SK-N-SH (cell line): ENCODE results near the gene SECTM1. TPM values are rescaled to one million over a fixed set of nuclear protein-coding genes. Genes with fewer than 3 reads are reported as not detected.

Source experiments
- CTCF ChIA-PET: fragments of 300-600, 350-600 bp; formaldehyde crosslinking; extraction: SDS; loops from one replicate; lab custom pipeline; 2021; lab: Yijun Ruan, JAX
- POLR2A ChIA-PET: fragments of 350-600 bp; sonication (Branson Sonifier 250); formaldehyde crosslinking; extraction: SDS; loops from one replicate; lab custom pipeline; 2020; ENCODE audit warnings: antibody characterized with exemption, inconsistent platforms; lab: Yijun Ruan, JAX
- DNase-seq: peaks from one replicate; pipeline ENCODE4 v3.0.0; 2012
- H2AFZ ChIP-seq: fragments of 200-600 bp; sonication (generic); 2 replicates; pipeline ENCODE4 v1.8.1; 2016; ENCODE audit warnings: antibody characterized with exemption, mild to moderate bottlenecking, low read depth
- H3F3A ChIP-seq: fragments of 200-600 bp; sonication (generic); replicated peaks from 2 replicates; pipeline ENCODE3; 2016; ENCODE audit warnings: antibody characterized with exemption, mild to moderate bottlenecking; ENCODE audit not compliant: insufficient read depth
- H3K27ac ChIP-seq, 2 experiments: fragments of 200-500 bp in 1 of 2; fragments of 200-600 bp in 1 of 2; sonication (Bioruptor generic) in 1 of 2; sonication (generic), shearing (Covaris generic) in 1 of 2; 2 replicates each; pipeline versions ENCODE4 v1.5.1 to v1.6.1; 2014 to 2016; ENCODE audit warnings: low read depth in 2 of 2, inconsistent platforms in 1 of 2, low read length in 1 of 2, mild to moderate bottlenecking in 1 of 2, mixed read lengths in 1 of 2
- H3K27me3 ChIP-seq: fragments of 200-600 bp; sonication (generic), shearing (Covaris generic); 2 replicates; pipeline ENCODE4 v1.6.1; 2016; ENCODE audit warnings: mixed run types; ENCODE audit not compliant: insufficient read depth
- H3K36me3 ChIP-seq, 2 experiments: fragments of 200-500 bp in 1 of 2; fragments of 200-600 bp in 1 of 2; sonication (Bioruptor generic) in 1 of 2; sonication (generic) in 1 of 2; replicated peaks in 1 of 2; 2 replicates each; pipeline versions ENCODE3 to v1.5.1; 2014 to 2016; ENCODE audit warnings: low read length in 1 of 2, mild to moderate bottlenecking in 1 of 2; ENCODE audit not compliant: insufficient read depth in 2 of 2, control insufficient read depth in 1 of 2
- H3K4me1 ChIP-seq, 2 experiments: fragments of 200-500 bp in 1 of 2; fragments of 200-600 bp in 1 of 2; sonication (Bioruptor generic) in 1 of 2; sonication (generic), shearing (Covaris generic) in 1 of 2; 2 replicates each; pipeline versions ENCODE4 v1.5.1 to v1.6.1; 2014 to 2016; ENCODE audit warnings: low read depth in 1 of 2, low read length in 1 of 2, mixed run types in 1 of 2; ENCODE audit not compliant: insufficient read depth in 2 of 2, control insufficient read depth in 1 of 2
- H3K4me2 ChIP-seq: fragments of 200-600 bp; sonication (generic), shearing (Covaris generic); 2 replicates; pipeline ENCODE4 v1.6.1; 2017; ENCODE audit warnings: mixed run types
- H3K4me3 ChIP-seq, 2 experiments: fragments of 200-500 bp in 1 of 2; fragments of 200-600 bp in 1 of 2; sonication (Bioruptor generic) in 1 of 2; sonication (generic), shearing (Covaris generic) in 1 of 2; 2 replicates each; pipeline versions ENCODE4 v1.5.1 to v1.8.1; 2014 to 2016; ENCODE audit warnings: low read depth in 2 of 2, inconsistent platforms in 1 of 2, low read length in 1 of 2, mild to moderate bottlenecking in 1 of 2, mixed read lengths in 1 of 2, moderate library complexity in 1 of 2
- H3K79me2 ChIP-seq: fragments of 200-600 bp; sonication (generic); 2 replicates; pipeline ENCODE4 v1.8.1; 2017; ENCODE audit warnings: mild to moderate bottlenecking; ENCODE audit not compliant: insufficient read depth
- H3K9ac ChIP-seq: fragments of 200-600 bp; sonication (generic); 2 replicates; pipeline ENCODE4 v1.6.1; 2017; ENCODE audit warnings: mixed run types
- H3K9me2 ChIP-seq: fragments of 200-600 bp; sonication (generic); 2 replicates; pipeline ENCODE4 v1.6.1; 2017; ENCODE audit warnings: mixed run types
- H3K9me3 ChIP-seq: fragments of 200-600 bp; sonication (generic); 2 replicates; pipeline ENCODE4 v1.6.1; 2017; ENCODE audit warnings: mixed run types, mild to moderate bottlenecking, moderate library complexity
- H4K20me1 ChIP-seq: fragments of 200-600 bp; sonication (generic); 2 replicates; pipeline ENCODE4 v1.6.1; 2017; ENCODE audit warnings: mild to moderate bottlenecking, mixed run types; ENCODE audit not compliant: insufficient read depth
- CHD2 ChIP-seq: fragments of 150-350 bp; IDR thresholded peaks from 2 replicates; pipeline ENCODE4 v1.6.1; 2018; ENCODE audit warnings: low read length; ENCODE audit not compliant: partially characterized antibody
- FOXM1 ChIP-seq: IDR thresholded peaks from 2 replicates; pipeline ENCODE4 v1.4.0; 2012; ENCODE audit warnings: low read depth, mild to moderate bottlenecking
- IRF3 ChIP-seq: fragments of 150-350 bp; IDR thresholded peaks from 2 replicates; pipeline ENCODE4 v1.6.1; 2016; ENCODE audit warnings: mild to moderate bottlenecking, low read depth, low read length
- JUND ChIP-seq: IDR thresholded peaks from 2 replicates; pipeline ENCODE4 v1.4.0; 2012
- MAX ChIP-seq: IDR thresholded peaks from 2 replicates; pipeline ENCODE4 v1.4.0; 2012; ENCODE audit warnings: low read depth
- MEF2A ChIP-seq: IDR thresholded peaks from 2 replicates; pipeline ENCODE4 v1.4.0; 2012; ENCODE audit warnings: low read depth, borderline replicate concordance
- NFIC ChIP-seq: IDR thresholded peaks from 2 replicates; pipeline ENCODE4 v1.4.0; 2012; ENCODE audit warnings: borderline replicate concordance
- PBX3 ChIP-seq: IDR thresholded peaks from 2 replicates; pipeline ENCODE4; 2012
- RAD21 ChIP-seq: IDR thresholded peaks from 2 replicates; pipeline ENCODE4 v1.6.1; 2012; ENCODE audit warnings: mild to moderate bottlenecking, low read length
- REST ChIP-seq: IDR thresholded peaks from 2 replicates; pipeline ENCODE4 v1.6.1; 2012; ENCODE audit warnings: mild to moderate bottlenecking, low read depth, low read length, moderate library complexity
- SMC3 ChIP-seq: IDR thresholded peaks from 2 replicates; pipeline ENCODE4 v1.6.1; 2012; ENCODE audit warnings: low read depth, low read length, improper control_type of control experiment
- TCF12 ChIP-seq: IDR thresholded peaks from 2 replicates; pipeline ENCODE4 v1.4.0; 2012
- USF1 ChIP-seq: IDR thresholded peaks from 2 replicates; pipeline ENCODE4 v1.4.0; 2012; ENCODE audit warnings: low read depth, borderline replicate concordance
- USF2 ChIP-seq: fragments of 150-350 bp; IDR thresholded peaks from 2 replicates; pipeline ENCODE4 v1.6.1; 2017; ENCODE audit warnings: antibody characterized with exemption, low read length, low read depth, borderline replicate concordance
- ZBTB33 ChIP-seq: IDR thresholded peaks from 2 replicates; pipeline ENCODE4 v1.4.0; 2012; ENCODE audit warnings: low read depth, borderline replicate concordance
- WGBS: methylation state at CpG from one replicate; pipeline ENCODE4 v1.1.6; 2017; ENCODE audit warnings: low lambda C conversion rate; 5-methylcytosine and 5-hydroxymethylcytosine counted together
- polyA plus RNA-seq, 3 experiments: library from polyadenylated mRNA; depleted of rRNA; stranded (reverse); fragments of >200 nt; gene quantifications; 2 replicates each; pipeline ENCODE4 v1.2.3, GENCODE V29; 2012

Gene SECTM1
- polyA plus RNA-seq, 1 of the 3 experiments (the other 2 are of a cell fraction) = 3.8 TPM

- no peaks in the 10 kb centered on the region for H3K36me3 ChIP-seq
- peak; percentile 42 for DNase-seq
- TF ChIP-seq PBX3 (no peak), TCF12 (no peak), NFIC (no peak)
- ChIA-PET CTCF (interaction anchor here (0.9 to 15.1 kb wide), 7 partner anchors 14 to 113 kb away, joined by 3 to 184 read pairs (median 4); partner anchors contain the start of genes HEXD and OGFOD3), POLR2A (interaction anchor here (0.6 to 1.3 kb wide), 2 partner anchors 10 to 49 kb away, joined by 4 to 5 read pairs; no protein-coding TSS in a partner anchor)
- no peaks in the 10 kb centered on the region for H3K27me3 ChIP-seq
- H2AFZ ChIP-seq = no peak overlapping the region
- H3K4me2 ChIP-seq = no peak overlapping the region
- H3K4me1 ChIP-seq = peaks cover 7 to 24% of the 10 kb centered on the region in 2 experiments; a peak in 3 of 4 replicates
- no peaks in the 10 kb centered on the region for H3K9me2 ChIP-seq
- 80% methylated on average over 15 of the region's 35 CpGs for WGBS
- H3K9ac ChIP-seq = no peak overlapping the region
- H3K4me3 ChIP-seq = no peak overlapping the region
- H3K79me2 ChIP-seq = no peaks in the 10 kb centered on the region
- H3K9me3 ChIP-seq = no peaks in the 10 kb centered on the region
- no peaks in the 10 kb centered on the region for H3F3A ChIP-seq
- H4K20me1 ChIP-seq = no peaks in the 10 kb centered on the region
- no peak overlapping the region for H3K27ac ChIP-seq
Observed at GRCh38 chr17:82302991-82303943, 30.3 kb downstream of the SECTM1 start.

GRCh38 chr17:82302568-82302963, 31.0 kb downstream of the SECTM1 start:
- Histone ChIP-seq H3K4me1 (peaks cover 14 to 31% of the 10 kb centered on the region in 2 experiments; a peak in 3 of 4 replicates), H3K9me3 (no peaks in the 10 kb centered on the region), H3F3A (peaks cover 3% of the 10 kb centered on the region), H3K9me2 (no peaks in the 10 kb centered on the region), H3K36me3 (no peaks in the 10 kb centered on the region), H3K79me2 (no peaks in the 10 kb centered on the region), H4K20me1 (no peaks in the 10 kb centered on the region), H3K9ac (no peak overlapping the region), H3K27ac (no peak overlapping the region), H3K4me3 (no peak overlapping the region), H3K27me3 (no peaks in the 10 kb centered on the region), H2AFZ (no peak overlapping the region), H3K4me2 (no peak overlapping the region)
- DNase-seq = peak; percentile 38
- ChIA-PET POLR2A (interaction anchor here (1.3 kb wide), 1 partner anchor 9 kb away, joined by 5 read pairs; no protein-coding TSS in a partner anchor), CTCF (interaction anchor here (0.9 to 15.1 kb wide), 7 partner anchors 14 to 114 kb away, joined by 3 to 184 read pairs (median 54); partner anchors contain the start of genes CD7, HEXD, OGFOD3 and SECTM1)
- whole genome bisulfite sequencing = 92% methylated on average over 6 of the region's 15 CpGs
- no peak for TF ChIP-seq CHD2
- TF ChIP-seq MAX = no peak
- TF ChIP-seq SMC3 = no peak
- no peak for TF ChIP-seq MEF2A
- TF ChIP-seq JUND = no peak
- no peak for TF ChIP-seq FOXM1
- no peak for TF ChIP-seq IRF3
- no peak for TF ChIP-seq REST
- no peak for TF ChIP-seq USF1
- no peak for TF ChIP-seq USF2
- TF ChIP-seq RAD21 = no peak
- TF ChIP-seq ZBTB33 = no peak
